Measurements from ENCODE around the gene PPIL6. TPM values are rescaled to one million over a fixed set of nuclear protein-coding genes. Genes with fewer than 3 reads are reported as not detected.

Gene PPIL6
- total RNA-seq, 3 donors from 2014 or later = 2.6 to 16.5 (median 2.9) TPM

GRCh38 chr6:109473120-109473519 lies 32.7 kb upstream of the PPIL6 start:
- Histone ChIP-seq H3K27me3 (no peaks in the 10 kb centered on the region), H3K9me3 (no peaks in the 10 kb centered on the region), H3K27ac (no peak overlapping the region), H3K4me1 (no peaks in the 10 kb centered on the region), H3K36me3 (peaks cover 11% of the 10 kb centered on the region), H3K4me3 (no peak overlapping the region)
- TF ChIP-seq POLR2A (IDR thresholded peaks at IDR 0.05) (no peak), POLR2AphosphoS5 (IDR thresholded peaks at IDR 0.05) (no peak), CTCF (IDR thresholded peaks at IDR 0.05) (no peak)
- no peak for DNase-seq (ENCODE audit: low spot score in 2 of 2)
- intact Hi-C loops (cut with DNase I; ENCODE audit: low total_unique reads) = no loop called here

- no peaks in the 10 kb centered on the region for H3K9me3 ChIP-seq
- intact Hi-C loops (cut with DNase I; ENCODE audit: low total_unique reads) = no loop called here
- no peak overlapping the region for H3K4me3 ChIP-seq
- H3K27ac ChIP-seq = no peak overlapping the region
- no peaks in the 10 kb centered on the region for H3K4me1 ChIP-seq
- H3K27me3 ChIP-seq = no peaks in the 10 kb centered on the region
- no peak for TF ChIP-seq POLR2A (IDR thresholded peaks at IDR 0.05)
- no peak for TF ChIP-seq CTCF (IDR thresholded peaks at IDR 0.05)
- TF ChIP-seq POLR2AphosphoS5 (IDR thresholded peaks at IDR 0.05) = no peak
- H3K36me3 ChIP-seq = peaks cover 11% of the 10 kb centered on the region
- DNase-seq (ENCODE audit: low spot score in 2 of 2) = no peak
These were observed 31.9 kb upstream of the PPIL6 start for GRCh38 chr6:109472132-109472995.

- peaks cover 11% of the 10 kb centered on the region for H3K36me3 ChIP-seq
- no peaks in the 10 kb centered on the region for H3K9me3 ChIP-seq
- H3K4me3 ChIP-seq = no peak overlapping the region
- H3K27ac ChIP-seq = no peak overlapping the region
- intact Hi-C loops (cut with DNase I; ENCODE audit: low total_unique reads) = no loop called here
- H3K4me1 ChIP-seq = no peaks in the 10 kb centered on the region
- no peaks in the 10 kb centered on the region for H3K27me3 ChIP-seq
- no peak for DNase-seq (ENCODE audit: low spot score in 2 of 2)
- no peak for TF ChIP-seq POLR2AphosphoS5 (IDR thresholded peaks at IDR 0.05)
- no peak for TF ChIP-seq POLR2A (IDR thresholded peaks at IDR 0.05)
These were observed 30.8 kb upstream of the PPIL6 start for GRCh38 chr6:109471105-109471810.

GRCh38 chr6:109469591-109470189 lies 29.3 kb upstream of the PPIL6 start:
- no peak for DNase-seq (ENCODE audit: low spot score in 2 of 2)
- intact Hi-C loops (cut with DNase I; ENCODE audit: low total_unique reads) = no loop called here
- H3K9me3 ChIP-seq = no peaks in the 10 kb centered on the region
- TF ChIP-seq CTCF (IDR thresholded peaks at IDR 0.05) (no peak), POLR2A (IDR thresholded peaks at IDR 0.05) (no peak), POLR2AphosphoS5 (IDR thresholded peaks at IDR 0.05) (no peak)
- H3K4me3 ChIP-seq = no peak overlapping the region
- H3K4me1 ChIP-seq = no peaks in the 10 kb centered on the region
- no peak overlapping the region for H3K27ac ChIP-seq
- no peaks in the 10 kb centered on the region for H3K27me3 ChIP-seq
- H3K36me3 ChIP-seq = no peaks in the 10 kb centered on the region

- no peaks in the 10 kb centered on the region for H3K9me3 ChIP-seq
- no peak overlapping the region for H3K27ac ChIP-seq
- H3K36me3 ChIP-seq = no peaks in the 10 kb centered on the region
- no peak overlapping the region for H3K4me3 ChIP-seq
- no peak for TF ChIP-seq POLR2A (IDR thresholded peaks at IDR 0.05)
- no peak for TF ChIP-seq CTCF (IDR thresholded peaks at IDR 0.05)
- no peak for TF ChIP-seq POLR2AphosphoS5 (IDR thresholded peaks at IDR 0.05)
- DNase-seq (ENCODE audit: low spot score in 2 of 2) = no peak
- intact Hi-C loops (cut with DNase I; ENCODE audit: low total_unique reads) = no loop called here
- no peaks in the 10 kb centered on the region for H3K27me3 ChIP-seq
- H3K4me1 ChIP-seq = no peaks in the 10 kb centered on the region
These were observed 27.3 kb upstream of the PPIL6 start for GRCh38 chr6:109467696-109468095.
